PC-9 (cell line): Measurements from ENCODE around the gene PAPOLG.

ENCODE experiments used
- CTCF ChIP-seq: fragments of 200-600 bp; sonication (generic); conservative IDR thresholded peaks from 2 replicates; pipeline ENCODE4 v1.6.1; 2017; ENCODE audit warnings: mixed run types, antibody characterized with exemption, mild to moderate bottlenecking, moderate library complexity
- EZH2 ChIP-seq: fragments of 200-600 bp; sonication (generic); IDR thresholded peaks from 2 replicates; pipeline ENCODE4 v1.8.0; 2017; ENCODE audit warnings: antibody characterized with exemption, low read depth

GRCh38 chr2:60821133-60821469 is 65.0 kb downstream of the PAPOLG start:
- TF ChIP-seq CTCF = no peak
- TF ChIP-seq EZH2 = no peak
